Measurements from ENCODE around the gene PPP1R13B.
"Not testable (repeated sequence)": the region's sequence is repeated elsewhere in the genome, so short reads cannot be mapped to it uniquely, and the experiment has no call there.

PPP1R13B gene

GRCh38 chr14:103828315-103828967, 18.9 kb downstream of the PPP1R13B start:
- DNase-seq = no peak

GRCh38 chr14:103825101-103825500, 22.3 kb downstream of the PPP1R13B start:
- no peak for DNase-seq

GRCh38 chr14:103820908-103821307, 26.5 kb downstream of the PPP1R13B start:
- DNase-seq = no peak

- DNase-seq = no peak
Observed at GRCh38 chr14:103820382-103820781, 27.0 kb downstream of the PPP1R13B start.

GRCh38 chr14:103819503-103820307, 27.7 kb downstream of the PPP1R13B start:
- peak; percentile 90 for DNase-seq

- no peak for DNase-seq
Observed at GRCh38 chr14:103818870-103819269, 28.5 kb downstream of the PPP1R13B start.

- no peak for DNase-seq
Observed at GRCh38 chr14:103818422-103818821, 29.0 kb downstream of the PPP1R13B start.

GRCh38 chr14:103817595-103817994, 29.8 kb downstream of the PPP1R13B start:
- DNase-seq = no peak

GRCh38 chr14:103816991-103817390, 30.4 kb downstream of the PPP1R13B start:
- DNase-seq = no peak

- DNase-seq = no peak
Observed at GRCh38 chr14:103815253-103815652, 32.1 kb downstream of the PPP1R13B start.

- DNase-seq = no peak
Observed at GRCh38 chr14:103811189-103811588, 36.2 kb downstream of the PPP1R13B start.

GRCh38 chr14:103808403-103809001, 38.9 kb downstream of the PPP1R13B start:
- peak; percentile 71 for DNase-seq

- no peak for DNase-seq
Observed at GRCh38 chr14:103806805-103807204, 40.6 kb downstream of the PPP1R13B start.

- DNase-seq = no peak
Observed at GRCh38 chr14:103805708-103806107, 41.7 kb downstream of the PPP1R13B start.

- DNase-seq = no peak
Observed at GRCh38 chr14:103803661-103804060, 43.7 kb downstream of the PPP1R13B start.

- DNase-seq = no peak
Observed at GRCh38 chr14:103802356-103802755, 45.0 kb downstream of the PPP1R13B start.

GRCh38 chr14:103801459-103801858, 45.9 kb downstream of the PPP1R13B start:
- DNase-seq = no peak

- DNase-seq = not testable (repeated sequence)
Observed at GRCh38 chr14:103793192-103793591, 54.2 kb downstream of the PPP1R13B start.

- DNase-seq = no peak
Observed at GRCh38 chr14:103788086-103788485, 59.3 kb downstream of the PPP1R13B start.

- DNase-seq = no peak
Observed at GRCh38 chr14:103782376-103782775, 65.0 kb downstream of the PPP1R13B start.

GRCh38 chr14:103776319-103776718, 71.1 kb downstream of the PPP1R13B start:
- DNase-seq = not testable (repeated sequence)

- DNase-seq = no peak
Observed at GRCh38 chr14:103775506-103775905, 71.9 kb downstream of the PPP1R13B start.

GRCh38 chr14:103773521-103773920, 73.9 kb downstream of the PPP1R13B start:
- no peak for DNase-seq

Data from NCI-H1105 treated with DMSO at 0.1 percent for 48 hours (cell line).